ENCODE measurements around the gene EXOC1L.

The EXOC1L gene

GRCh38 chr4:55819634-55820033 lies at the start of gene EXOC1L:
TSS of gene EXOC1L (plus strand) at chr4:55819790. CDS start at chr4:55820027, 237 bp downstream.
- no peak for TF ChIP-seq CTCF (IDR thresholded peaks at IDR 0.05; ENCODE audit: low read depth, low read length, missing control alignments)

GRCh38 chr4:55770662-55771061 lies 48.9 kb upstream of the EXOC1L start:
- TF ChIP-seq CTCF (IDR thresholded peaks at IDR 0.05; ENCODE audit: low read depth, low read length, missing control alignments): no peak
- H3K4me3 ChIP-seq (replicated peaks; ENCODE audit: low read depth, low read length): no peak overlapping the region
- no peak for DNase-seq (ENCODE audit: extremely low read depth, low read depth)

More at GRCh38 chr4:55819634-55820033, at the start of gene EXOC1L:
- H3K4me3 ChIP-seq (replicated peaks; ENCODE audit: low read depth, low read length): no peak within 1 kb of the TSS
- DNase-seq (ENCODE audit: extremely low read depth, low read depth): no peak

GRCh38 chr4:55781341-55781740 lies 38.2 kb upstream of the EXOC1L start:
- no peak for DNase-seq (ENCODE audit: extremely low read depth, low read depth)
- no peak for TF ChIP-seq CTCF (IDR thresholded peaks at IDR 0.05; ENCODE audit: low read depth, low read length, missing control alignments)
- no peak overlapping the region for H3K4me3 ChIP-seq (replicated peaks; ENCODE audit: low read depth, low read length)

GRCh38 chr4:55781812-55782211 lies 37.8 kb upstream of the EXOC1L start:
- no peak overlapping the region for H3K4me3 ChIP-seq (replicated peaks; ENCODE audit: low read depth, low read length)
- no peak for TF ChIP-seq CTCF (IDR thresholded peaks at IDR 0.05; ENCODE audit: low read depth, low read length, missing control alignments)
- no peak for DNase-seq (ENCODE audit: extremely low read depth, low read depth)

- DNase-seq (ENCODE audit: extremely low read depth, low read depth): no peak
- no peak for TF ChIP-seq CTCF (IDR thresholded peaks at IDR 0.05; ENCODE audit: low read depth, low read length, missing control alignments)
- no peak overlapping the region for H3K4me3 ChIP-seq (replicated peaks; ENCODE audit: low read depth, low read length)
Measured at GRCh38 chr4:55783584-55783983, 36.0 kb upstream of the EXOC1L start.

- DNase-seq (ENCODE audit: extremely low read depth, low read depth): no peak
- no peak for TF ChIP-seq CTCF (IDR thresholded peaks at IDR 0.05; ENCODE audit: low read depth, low read length, missing control alignments)
- no peak overlapping the region for H3K4me3 ChIP-seq (replicated peaks; ENCODE audit: low read depth, low read length)
Measured at GRCh38 chr4:55784747-55785146, 34.8 kb upstream of the EXOC1L start.

- TF ChIP-seq CTCF (IDR thresholded peaks at IDR 0.05; ENCODE audit: low read depth, low read length, missing control alignments): no peak
- DNase-seq (ENCODE audit: extremely low read depth, low read depth): no peak
- H3K4me3 ChIP-seq (replicated peaks; ENCODE audit: low read depth, low read length): no peak overlapping the region
Measured at GRCh38 chr4:55791666-55792065, 27.9 kb upstream of the EXOC1L start.
